HEK293 (cell line): Measurements from ENCODE around the gene PKN1.

ENCODE experiments used
- CTCF ChIA-PET: fragments of 350-600 bp; formaldehyde crosslinking; extraction: SDS; loops from one replicate; lab custom pipeline; 2021; ENCODE audit warnings: antibody characterized with exemption; lab: Yijun Ruan, JAX
- POLR2A ChIA-PET: fragments of 300-600 bp; formaldehyde crosslinking; extraction: SDS; loops from one replicate; lab custom pipeline; 2020; ENCODE audit warnings: antibody characterized with exemption, inconsistent platforms; lab: Yijun Ruan, JAX
- H3K27ac ChIP-seq: fragments of 200-500 bp; sonication (Bioruptor generic); 2 replicates; pipeline ENCODE4 v1.5.1; 2014; ENCODE audit warnings: low read depth, low read length, control low read depth, inconsistent platforms; ENCODE audit errors: extremely low read depth
- H3K36me3 ChIP-seq, 2 experiments: fragments of 200-500 bp in 1 of 2; sonication (Bioruptor generic) in 1 of 2; 1 replicate in 1 of 2; 2 replicates in 1 of 2; pipeline ENCODE4 v1.5.1; 2014 to 2017; ENCODE audit warnings: inconsistent platforms in 2 of 2, low read length in 2 of 2; ENCODE audit not compliant: control insufficient read depth in 2 of 2, insufficient read depth in 1 of 2
- H3K4me1 ChIP-seq: fragments of 200-500 bp; sonication (Bioruptor generic); 2 replicates; pipeline ENCODE4 v1.5.1; 2014; ENCODE audit warnings: mild to moderate bottlenecking, low read length, inconsistent platforms; ENCODE audit not compliant: control insufficient read depth, insufficient read depth
- H3K4me3 ChIP-seq: 2 replicates; pipeline ENCODE4 v1.5.1; 2011; ENCODE audit warnings: low read depth, mild to moderate bottlenecking, control low read depth, low read length, moderate library complexity
- H3K9me3 ChIP-seq: fragments of 200-500 bp; sonication (Bioruptor generic); 2 replicates; pipeline ENCODE4 v1.5.1; 2014; ENCODE audit warnings: low read depth, low read length, inconsistent platforms; ENCODE audit not compliant: control insufficient read depth, insufficient read depth
- EGR2 ChIP-seq: fragments of 450-650 bp; formaldehyde crosslinking; IDR thresholded peaks from 2 replicates; pipeline ENCODE4 v1.5.1; 2016; ENCODE audit warnings: low read depth, missing biosample characterization, missing genetic modification characterization
- GLIS1 ChIP-seq: fragments of 450-650 bp; formaldehyde crosslinking; IDR thresholded peaks from 2 replicates; pipeline ENCODE4 v1.5.1; 2016; ENCODE audit warnings: missing biosample characterization, missing genetic modification characterization
- GLIS2 ChIP-seq: fragments of 450-650 bp; formaldehyde crosslinking; IDR thresholded peaks from 2 replicates; pipeline ENCODE4 v1.5.1; 2016; ENCODE audit warnings: missing biosample characterization, missing genetic modification characterization
- KLF10 ChIP-seq: fragments of 450-650 bp; IDR thresholded peaks from 2 replicates; pipeline ENCODE4 v1.5.1; 2018; ENCODE audit warnings: missing biosample characterization, mild to moderate bottlenecking, missing genetic modification characterization
- KLF8 ChIP-seq: fragments of 450-650 bp; formaldehyde crosslinking; IDR thresholded peaks from 2 replicates; pipeline ENCODE4 v1.5.1; 2016; ENCODE audit warnings: missing biosample characterization, missing genetic modification characterization
- SCRT1 ChIP-seq: fragments of 450-650 bp; formaldehyde crosslinking; IDR thresholded peaks from 2 replicates; pipeline ENCODE4 v1.5.1; 2016; ENCODE audit warnings: missing biosample characterization, missing genetic modification characterization, borderline replicate concordance
- SCRT2 ChIP-seq: fragments of 450-650 bp; formaldehyde crosslinking; IDR thresholded peaks from 2 replicates; pipeline ENCODE4 v1.5.1; 2016; ENCODE audit warnings: missing biosample characterization, missing genetic modification characterization
- WT1 ChIP-seq: fragments of 450-650 bp; formaldehyde crosslinking; IDR thresholded peaks from 2 replicates; pipeline ENCODE4 v1.5.1; 2016; ENCODE audit warnings: missing biosample characterization, missing genetic modification characterization
- ZBTB10 ChIP-seq: fragments of 450-650 bp; formaldehyde crosslinking; IDR thresholded peaks from 2 replicates; pipeline ENCODE4 v1.5.1; 2016; ENCODE audit warnings: missing biosample characterization, missing genetic modification characterization
- ZFHX2 ChIP-seq: fragments of 450-650 bp; formaldehyde crosslinking; conservative IDR thresholded peaks from 2 replicates; pipeline ENCODE4 v1.5.1; 2016; ENCODE audit warnings: missing biosample characterization, missing genetic modification characterization
- ZFP3 ChIP-seq: fragments of 450-650 bp; formaldehyde crosslinking; IDR thresholded peaks from 2 replicates; pipeline ENCODE4 v1.5.1; 2016; ENCODE audit warnings: low read depth, missing biosample characterization, missing genetic modification characterization
- ZFP69B ChIP-seq: fragments of 450-650 bp; formaldehyde crosslinking; IDR thresholded peaks from 2 replicates; pipeline ENCODE4 v1.5.1; 2016; ENCODE audit warnings: missing biosample characterization, missing genetic modification characterization
- ZIC2 ChIP-seq: fragments of 450-650 bp; formaldehyde crosslinking; IDR thresholded peaks from 2 replicates; pipeline ENCODE4 v1.5.1; 2016; ENCODE audit warnings: missing biosample characterization, missing genetic modification characterization
- ZNF157 ChIP-seq: fragments of 450-650 bp; formaldehyde crosslinking; IDR thresholded peaks from 2 replicates; pipeline ENCODE4 v1.5.1; 2016; ENCODE audit warnings: missing biosample characterization, missing genetic modification characterization
- ZNF2 ChIP-seq: fragments of 450-650 bp; formaldehyde crosslinking; IDR thresholded peaks from 2 replicates; pipeline ENCODE4 v1.5.1; 2016; ENCODE audit warnings: missing biosample characterization, missing genetic modification characterization
- ZNF266 ChIP-seq: fragments of 450-650 bp; formaldehyde crosslinking; IDR thresholded peaks from 2 replicates; pipeline ENCODE4 v1.5.1; 2016; ENCODE audit warnings: missing biosample characterization, missing genetic modification characterization, low read depth
- ZNF350 ChIP-seq: fragments of 450-650 bp; formaldehyde crosslinking; IDR thresholded peaks from 2 replicates; pipeline ENCODE4 v1.5.0; 2017; ENCODE audit warnings: missing biosample characterization, mild to moderate bottlenecking, missing genetic modification characterization
- ZNF423 ChIP-seq: fragments of 450-650 bp; formaldehyde crosslinking; IDR thresholded peaks from 2 replicates; pipeline ENCODE4 v1.5.1; 2016; ENCODE audit warnings: missing biosample characterization, missing genetic modification characterization
- ZNF580 ChIP-seq: fragments of 450-650 bp; formaldehyde crosslinking; IDR thresholded peaks from 2 replicates; pipeline ENCODE4 v1.5.1; 2016; ENCODE audit warnings: missing biosample characterization, missing genetic modification characterization
- ZNF600 ChIP-seq: fragments of 450-650 bp; formaldehyde crosslinking; IDR thresholded peaks from 2 replicates; pipeline ENCODE4 v1.5.1; 2016; ENCODE audit warnings: missing biosample characterization, missing genetic modification characterization

The PKN1 gene

GRCh38 chr19:14407605-14408484 is 25.3 kb upstream of the PKN1 start (continued):
- no peak for TF ChIP-seq ZNF350 (tag by site-specific recombination)
- 0 out of 2 replicates have a peak, but pooled peaks have one; percentile 29 for TF ChIP-seq SCRT1
- TF ChIP-seq GLIS2 (tag by site-specific recombination), result 0 out of 2 replicates have a peak, but pooled peaks have one; percentile 32
- TF ChIP-seq ZNF580 (tag by site-specific recombination), result no peak

- Histone ChIP-seq H3K36me3 (peaks cover 25 to 88% of the 10 kb centered on the region in 2 experiments), H3K4me3 (no peak overlapping the region), H3K27ac (no peak overlapping the region), H3K9me3 (no peaks in the 10 kb centered on the region), H3K4me1 (peaks cover 3% of the 10 kb centered on the region)
- ChIA-PET CTCF (interaction anchor here (1.0 kb wide), 1 partner anchor 272 kb away, joined by 4 read pairs; the partner anchor contains the start of gene ASF1B), POLR2A (interaction anchor here (0.6 to 1.2 kb wide), 2 partner anchors 10 to 88 kb away, joined by 3 to 4 read pairs; partner anchors contain the start of gene DDX39A)
- TF ChIP-seq ZFHX2 (tag by site-specific recombination), result peak; percentile 34
- TF ChIP-seq ZNF266 (tag by site-specific recombination), result no peak
- peak; percentile 16; the same call in 1 of the 2 replicates for TF ChIP-seq ZIC2
- peak; percentile 3; the same call in 1 of the 2 replicates for TF ChIP-seq ZNF600 (tag by site-specific recombination)
- TF ChIP-seq ZNF423 (tag by site-specific recombination), result no peak
- peak; percentile 83 for TF ChIP-seq GLIS1 (tag by site-specific recombination)
- TF ChIP-seq EGR2, result peak; percentile 46; the same call in 1 of the 2 replicates
- TF ChIP-seq ZNF2 (tag by site-specific recombination), result no peak
These were observed 24.5 kb upstream of the PKN1 start for GRCh38 chr19:14408491-14409145.

- POLR2A ChIA-PET, result interaction anchor here (0.6 to 1.2 kb wide), 4 partner anchors 9 to 140 kb away, joined by 3 to 4 read pairs (median 4); partner anchors contain the start of gene DDX39A
- no peak overlapping the region for H3K4me3 ChIP-seq
- no peak overlapping the region for H3K27ac ChIP-seq
- H3K36me3 ChIP-seq, result peaks cover 25 to 89% of the 10 kb centered on the region in 2 experiments
- 0 out of 2 replicates have a peak, but pooled peaks have one; percentile 4 for TF ChIP-seq ZNF600 (tag by site-specific recombination)
- TF ChIP-seq ZFHX2 (tag by site-specific recombination), result peak; percentile 27; the same call in 1 of the 2 replicates
- TF ChIP-seq ZFP69B (tag by site-specific recombination), result no peak
- CTCF ChIA-PET, result interaction anchor here (0.6 kb wide), 1 partner anchor 29 kb away, joined by 3 read pairs; no protein-coding TSS in a partner anchor
- H3K9me3 ChIP-seq, result no peaks in the 10 kb centered on the region
- peaks cover 9% of the 10 kb centered on the region for H3K4me1 ChIP-seq
These were observed 23.7 kb upstream of the PKN1 start for GRCh38 chr19:14409146-14410023.

- peaks cover 25 to 84% of the 10 kb centered on the region in 2 experiments for H3K36me3 ChIP-seq
- H3K4me3 ChIP-seq, result no peak overlapping the region
- POLR2A ChIA-PET, result interaction anchor here (0.6 to 1.2 kb wide), 4 partner anchors 8 to 141 kb away, joined by 3 to 4 read pairs (median 4); partner anchors contain the start of gene DDX39A
- CTCF ChIA-PET, result no interaction called here
- H3K9me3 ChIP-seq, result no peaks in the 10 kb centered on the region
- H3K4me1 ChIP-seq, result peaks cover 9% of the 10 kb centered on the region
- no peak overlapping the region for H3K27ac ChIP-seq
- TF ChIP-seq KLF10 (tag by site-specific recombination) (no peak), ZFP69B (tag by site-specific recombination) (peak; percentile 75), WT1 (tag by site-specific recombination) (0 out of 2 replicates have a peak, but pooled peaks have one; percentile 35), SCRT2 (tag by site-specific recombination) (peak; percentile 83), ZNF157 (peak; percentile 87), ZBTB10 (no peak), KLF8 (tag by site-specific recombination) (no peak), ZFP3 (no peak)
These were observed 22.7 kb upstream of the PKN1 start for GRCh38 chr19:14410091-14411051.
